Activated CD4-positive, alpha-beta T cell treated with anti-CD3 and anti-CD28 coated beads, Interleukin-2, amount 10 ng/mL, durations not matched to agents 7 days and 5 days (primary cell): ENCODE results near the gene DHRS4. TPM values are rescaled to one million over a fixed set of nuclear protein-coding genes. Genes with fewer than 3 reads are reported as not detected.

Experiments
- CTCF ChIA-PET: fragments of 350-600 bp; sonication (Branson Sonifier 250); formaldehyde crosslinking; loops from one replicate; lab custom pipeline; 2021; ENCODE audit warnings: antibody characterized with exemption; lab: Charles Lee
- POLR2A ChIA-PET: fragments of 350-600 bp; sonication (Branson Sonifier 250); formaldehyde crosslinking; loops from one replicate; lab custom pipeline; 2021; ENCODE audit warnings: antibody characterized with exemption; lab: Charles Lee
- DNase-seq: peaks from one replicate; pipeline ENCODE4 v3.0.0-alpha.2; 2020
- H3K27ac Mint-ChIP-seq: one replicate; pipeline ENCODE4 v1.8.0; 2021; ENCODE audit warnings: mild to moderate bottlenecking, moderate library complexity, mixed read lengths
- H3K27me3 Mint-ChIP-seq: one replicate; pipeline ENCODE4 v1.8.0; 2021; ENCODE audit warnings: mixed read lengths
- H3K36me3 Mint-ChIP-seq: one replicate; pipeline ENCODE4 v1.8.0; 2021; ENCODE audit warnings: low read depth, mixed read lengths
- H3K4me1 Mint-ChIP-seq: one replicate; pipeline ENCODE4 v1.8.0; 2021; ENCODE audit warnings: mixed read lengths
- H3K4me3 Mint-ChIP-seq: one replicate; pipeline ENCODE4 v1.8.0; 2021; ENCODE audit warnings: mild to moderate bottlenecking, moderate library complexity, mixed read lengths
- H3K9me3 Mint-ChIP-seq: one replicate; pipeline ENCODE4 v1.8.0; 2021; ENCODE audit warnings: mixed read lengths
- total RNA-seq, 2 experiments: library from RNA; stranded (reverse); gene quantifications; one replicate each; pipeline ENCODE4 v1.2.3, GENCODE V29; 2021

Gene DHRS4
- total RNA-seq, 2 experiments from 2014 or later, result 28.8 to 31.3 TPM

DNA sequence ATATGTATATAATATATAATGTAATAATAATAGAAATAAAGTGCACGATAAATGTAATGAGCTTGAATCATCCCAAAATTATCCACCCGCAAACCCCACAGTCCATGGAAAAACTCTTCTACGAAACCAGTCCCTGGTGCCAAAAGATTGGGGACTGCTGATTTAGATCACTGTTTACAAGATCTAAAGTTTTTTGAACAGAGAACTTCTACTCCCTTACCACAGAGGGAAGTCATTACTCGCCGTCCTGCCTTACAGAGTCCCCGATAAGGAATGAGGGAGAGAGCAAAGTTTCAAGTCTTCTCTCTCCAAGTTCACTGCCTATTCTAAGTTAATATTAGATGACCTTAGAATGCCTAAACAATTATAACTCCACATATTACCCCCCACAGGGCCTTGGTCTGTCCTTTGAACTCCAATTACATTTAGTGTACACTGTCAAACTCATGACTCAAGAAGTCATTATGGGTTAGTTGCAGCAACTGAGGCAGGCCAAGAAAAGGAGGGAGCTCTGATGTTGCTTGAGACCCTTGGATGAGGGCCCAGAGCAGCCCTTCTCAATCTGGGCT, 21.8 kb upstream of the DHRS4 start:
- no peaks in the 10 kb centered on the region for H3K4me1 Mint-ChIP-seq
- no peak overlapping the region for H3K4me3 Mint-ChIP-seq
- no peaks in the 10 kb centered on the region for H3K9me3 Mint-ChIP-seq
- DNase-seq, result no peak
- no peak overlapping the region for H3K27ac Mint-ChIP-seq
- CTCF ChIA-PET, result interaction anchor here (0.8 to 2.9 kb wide), 2 partner anchors 21 to 343 kb away, joined by 3 to 12 read pairs; no protein-coding TSS in a partner anchor
- POLR2A ChIA-PET, result no interaction called here
- H3K27me3 Mint-ChIP-seq, result peaks cover 2% of the 10 kb centered on the region
- H3K36me3 Mint-ChIP-seq, result no peaks in the 10 kb centered on the region

DNA sequence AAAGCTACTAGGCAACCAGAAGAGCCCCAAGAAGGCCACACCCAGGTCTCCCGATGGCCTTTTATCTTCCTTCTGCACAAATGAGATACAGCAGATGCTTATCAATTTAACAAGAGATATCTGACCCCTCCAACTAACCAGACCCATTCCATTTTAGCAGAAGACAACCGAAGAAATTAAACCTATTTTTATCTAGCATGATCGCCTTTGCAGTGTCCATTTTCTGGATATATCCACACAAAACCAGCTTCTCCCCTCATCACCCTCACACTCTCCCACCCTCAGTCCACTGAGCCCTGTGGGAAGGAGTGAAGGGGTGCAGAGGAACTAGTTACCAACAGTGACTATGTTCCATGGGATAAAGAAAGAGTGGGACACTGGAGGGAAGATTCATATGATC, 20.9 kb upstream of the DHRS4 start:
- DNase-seq, result no peak
- CTCF ChIA-PET, result interaction anchor here (2.9 kb wide), 1 partner anchor 344 kb away, joined by 12 read pairs; no protein-coding TSS in a partner anchor
- H3K9me3 Mint-ChIP-seq, result no peaks in the 10 kb centered on the region
- H3K4me1 Mint-ChIP-seq, result no peaks in the 10 kb centered on the region
- H3K36me3 Mint-ChIP-seq, result no peaks in the 10 kb centered on the region
- POLR2A ChIA-PET, result no interaction called here
- H3K27me3 Mint-ChIP-seq, result peaks cover 2% of the 10 kb centered on the region
- no peak overlapping the region for H3K27ac Mint-ChIP-seq
- H3K4me3 Mint-ChIP-seq, result no peak overlapping the region

GRCh38 chr14:23933108-23933741, 20.3 kb upstream of the DHRS4 start:
- no peaks in the 10 kb centered on the region for H3K4me1 Mint-ChIP-seq
- H3K27me3 Mint-ChIP-seq, result peaks cover 2% of the 10 kb centered on the region
- CTCF ChIA-PET, result interaction anchor here (2.9 kb wide), 1 partner anchor 344 kb away, joined by 12 read pairs; no protein-coding TSS in a partner anchor
- no peaks in the 10 kb centered on the region for H3K36me3 Mint-ChIP-seq
- no peak overlapping the region for H3K4me3 Mint-ChIP-seq
- H3K27ac Mint-ChIP-seq, result no peak overlapping the region
- POLR2A ChIA-PET, result no interaction called here
- DNase-seq, result no peak
- H3K9me3 Mint-ChIP-seq, result no peaks in the 10 kb centered on the region

- Mint-ChIP-seq H3K4me1 (no peaks in the 10 kb centered on the region), H3K9me3 (no peaks in the 10 kb centered on the region), H3K27me3 (no peaks in the 10 kb centered on the region), H3K27ac (no peak overlapping the region), H3K36me3 (no peaks in the 10 kb centered on the region), H3K4me3 (no peak overlapping the region)
- ChIA-PET POLR2A (no interaction called here), CTCF (no interaction called here)
- DNase-seq, result no peak
Measured at GRCh38 chr14:23933742-23934128, 19.8 kb upstream of the DHRS4 start.

DNA sequence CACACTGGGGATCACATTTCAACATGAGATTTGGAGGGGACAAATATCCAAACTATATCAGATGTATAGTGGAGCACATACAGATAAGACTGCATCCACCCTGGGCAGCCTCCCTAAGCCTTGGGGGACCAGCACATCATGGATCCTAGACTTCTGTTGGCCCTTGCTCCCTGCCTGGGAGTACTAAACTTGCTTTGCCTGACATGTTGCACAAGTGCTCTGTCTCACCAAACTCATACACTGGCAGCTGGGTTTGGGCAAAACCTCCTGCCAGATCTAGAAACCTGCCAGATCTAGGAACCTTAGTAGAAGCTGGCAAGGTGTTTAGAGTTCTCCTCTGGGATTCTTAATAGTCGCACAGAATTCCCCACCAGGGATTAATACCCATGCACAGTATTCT, 18.4 kb upstream of the DHRS4 start:
- no peaks in the 10 kb centered on the region for H3K9me3 Mint-ChIP-seq
- ChIA-PET CTCF (interaction anchor here (1.0 kb wide), 1 partner anchor 303 kb away, joined by 4 read pairs; no protein-coding TSS in a partner anchor), POLR2A (no interaction called here)
- H3K4me3 Mint-ChIP-seq, result no peak overlapping the region
- H3K27me3 Mint-ChIP-seq, result no peaks in the 10 kb centered on the region
- no peak for DNase-seq
- H3K36me3 Mint-ChIP-seq, result no peaks in the 10 kb centered on the region
- H3K4me1 Mint-ChIP-seq, result no peaks in the 10 kb centered on the region
- no peak overlapping the region for H3K27ac Mint-ChIP-seq

GRCh38 chr14:23936084-23936829, 17.3 kb upstream of the DHRS4 start:
- no peak overlapping the region for H3K4me3 Mint-ChIP-seq
- no peaks in the 10 kb centered on the region for H3K27me3 Mint-ChIP-seq
- H3K9me3 Mint-ChIP-seq, result no peaks in the 10 kb centered on the region
- POLR2A ChIA-PET, result no interaction called here
- DNase-seq, result no peak
- no peak overlapping the region for H3K27ac Mint-ChIP-seq
- CTCF ChIA-PET, result interaction anchor here (1.0 kb wide), 1 partner anchor 304 kb away, joined by 4 read pairs; no protein-coding TSS in a partner anchor
- H3K4me1 Mint-ChIP-seq, result no peaks in the 10 kb centered on the region
- H3K36me3 Mint-ChIP-seq, result no peaks in the 10 kb centered on the region

DNA sequence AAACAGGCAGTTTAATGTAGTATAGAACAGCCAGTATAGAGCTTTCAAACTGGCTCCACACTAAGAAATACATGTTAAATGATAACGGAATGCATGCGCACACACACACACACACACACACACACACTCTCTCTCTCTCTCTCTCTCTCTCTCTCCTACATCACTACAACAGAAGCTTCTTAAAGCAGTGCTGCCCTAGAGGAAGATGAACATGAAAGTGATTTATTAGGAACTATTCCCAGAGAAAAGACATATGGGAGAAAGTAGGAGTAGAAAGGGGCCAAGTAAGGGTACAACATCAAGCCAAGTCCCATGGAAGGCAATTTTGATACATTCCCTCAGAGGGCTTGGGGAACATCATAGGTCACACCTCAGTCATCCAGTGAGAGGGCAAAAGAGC, 16.4 kb upstream of the DHRS4 start:
- POLR2A ChIA-PET, result no interaction called here
- no peaks in the 10 kb centered on the region for H3K27me3 Mint-ChIP-seq

GRCh38 chr14:23938823-23939222, 14.7 kb upstream of the DHRS4 start:
- H3K27me3 Mint-ChIP-seq, result no peaks in the 10 kb centered on the region
- ChIA-PET CTCF (no interaction called here), POLR2A (no interaction called here)
- H3K4me1 Mint-ChIP-seq, result no peaks in the 10 kb centered on the region
- no peak for DNase-seq
- H3K4me3 Mint-ChIP-seq, result no peak overlapping the region
- H3K27ac Mint-ChIP-seq, result no peak overlapping the region
- H3K36me3 Mint-ChIP-seq, result no peaks in the 10 kb centered on the region
- no peaks in the 10 kb centered on the region for H3K9me3 Mint-ChIP-seq

More for the DNA sequence above, 16.4 kb upstream of the DHRS4 start:
- Mint-ChIP-seq H3K9me3 (no peaks in the 10 kb centered on the region), H3K4me3 (no peak overlapping the region), H3K4me1 (no peaks in the 10 kb centered on the region), H3K27ac (no peak overlapping the region), H3K36me3 (no peaks in the 10 kb centered on the region)
- no peak for DNase-seq
- CTCF ChIA-PET, result interaction anchor here (0.6 kb wide), 1 partner anchor 159 kb away, joined by 3 read pairs; no protein-coding TSS in a partner anchor

DNA sequence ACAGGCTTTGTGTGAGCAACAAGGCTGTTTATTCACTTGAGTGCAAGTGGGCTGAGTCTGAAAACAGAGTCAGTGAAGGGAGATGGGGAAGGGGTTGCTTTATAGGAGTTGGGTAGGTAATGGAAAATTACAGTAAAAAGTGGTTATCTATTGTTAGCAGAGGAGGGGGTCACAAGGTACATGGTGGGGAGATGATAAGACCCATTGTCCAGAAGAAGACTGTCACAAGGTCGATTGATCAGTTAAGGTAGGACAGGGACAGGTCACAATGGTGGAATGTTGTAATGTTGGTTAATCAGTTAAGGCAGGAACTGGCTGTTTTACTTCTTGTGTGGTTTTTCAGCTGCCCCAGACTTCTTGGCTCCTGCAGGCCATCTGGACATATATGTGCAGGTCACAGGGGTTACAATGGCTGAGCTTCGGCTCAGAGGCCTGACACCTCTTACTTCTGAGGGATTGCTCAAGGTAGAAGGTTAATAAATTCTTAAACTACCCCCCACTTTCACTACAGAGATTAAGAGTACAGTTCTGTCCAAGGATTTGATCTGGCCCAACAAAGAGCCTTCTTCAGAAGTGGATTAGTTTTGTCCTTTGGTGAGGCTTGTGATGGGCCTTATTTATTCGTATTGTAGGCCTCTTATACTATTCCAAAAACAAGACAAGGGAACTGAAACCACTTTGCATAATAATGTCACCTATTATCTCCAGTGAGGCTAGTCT, 13.8 kb upstream of the DHRS4 start:
- CTCF ChIA-PET, result no interaction called here
- Mint-ChIP-seq H3K27me3 (no peaks in the 10 kb centered on the region), H3K9me3 (no peaks in the 10 kb centered on the region), H3K36me3 (no peaks in the 10 kb centered on the region), H3K27ac (no peak overlapping the region), H3K4me3 (no peak overlapping the region), H3K4me1 (no peaks in the 10 kb centered on the region)
- POLR2A ChIA-PET, result no interaction called here
- DNase-seq, result no peak

DNA sequence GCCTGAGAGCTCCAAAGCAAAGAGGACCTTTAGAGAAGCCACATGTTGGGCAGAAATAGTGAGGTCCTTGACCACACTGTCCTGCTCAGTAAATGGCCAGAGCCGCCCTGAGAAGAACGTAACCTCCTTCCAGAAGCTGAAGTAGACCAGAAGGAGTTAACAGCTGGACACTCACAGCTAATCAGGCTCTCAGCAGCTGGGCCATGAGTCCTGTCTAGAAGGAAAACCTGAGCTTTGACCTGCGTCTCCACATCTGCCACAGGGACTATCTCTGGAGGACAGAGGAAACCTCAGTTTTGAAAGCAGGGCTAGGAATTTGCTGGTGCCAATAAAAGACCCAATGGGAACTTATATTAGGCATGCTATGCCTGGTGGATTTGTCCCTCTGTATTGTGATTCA, 12.3 kb upstream of the DHRS4 start:
- no peaks in the 10 kb centered on the region for H3K4me1 Mint-ChIP-seq
- ChIA-PET CTCF (no interaction called here), POLR2A (no interaction called here)
- H3K27me3 Mint-ChIP-seq, result no peaks in the 10 kb centered on the region
- no peak overlapping the region for H3K27ac Mint-ChIP-seq
- DNase-seq, result no peak
- no peak overlapping the region for H3K4me3 Mint-ChIP-seq
- no peaks in the 10 kb centered on the region for H3K9me3 Mint-ChIP-seq
- H3K36me3 Mint-ChIP-seq, result no peaks in the 10 kb centered on the region

GRCh38 chr14:23941669-23942068, 11.9 kb upstream of the DHRS4 start:
- DNase-seq, result no peak
- H3K9me3 Mint-ChIP-seq, result no peaks in the 10 kb centered on the region
- H3K4me3 Mint-ChIP-seq, result no peak overlapping the region
- H3K36me3 Mint-ChIP-seq, result no peaks in the 10 kb centered on the region
- ChIA-PET POLR2A (no interaction called here), CTCF (interaction anchor here (1.3 kb wide), 1 partner anchor 12 kb away, joined by 3 read pairs; the partner anchor contains the start of gene DHRS4)
- no peaks in the 10 kb centered on the region for H3K4me1 Mint-ChIP-seq
- no peaks in the 10 kb centered on the region for H3K27me3 Mint-ChIP-seq
- H3K27ac Mint-ChIP-seq, result no peak overlapping the region

GRCh38 chr14:23942587-23942986, 11.0 kb upstream of the DHRS4 start:
- Mint-ChIP-seq H3K27ac (no peak overlapping the region), H3K27me3 (no peaks in the 10 kb centered on the region), H3K36me3 (no peaks in the 10 kb centered on the region), H3K9me3 (no peaks in the 10 kb centered on the region), H3K4me3 (no peak overlapping the region), H3K4me1 (no peaks in the 10 kb centered on the region)
- CTCF ChIA-PET, result interaction anchor here (0.6 to 1.3 kb wide), 3 partner anchors 11 to 311 kb away, joined by 3 read pairs; partner anchors contain the start of gene DHRS4
- POLR2A ChIA-PET, result no interaction called here
- DNase-seq, result no peak
